ENCODE data around the gene NOS1AP.

DNA sequence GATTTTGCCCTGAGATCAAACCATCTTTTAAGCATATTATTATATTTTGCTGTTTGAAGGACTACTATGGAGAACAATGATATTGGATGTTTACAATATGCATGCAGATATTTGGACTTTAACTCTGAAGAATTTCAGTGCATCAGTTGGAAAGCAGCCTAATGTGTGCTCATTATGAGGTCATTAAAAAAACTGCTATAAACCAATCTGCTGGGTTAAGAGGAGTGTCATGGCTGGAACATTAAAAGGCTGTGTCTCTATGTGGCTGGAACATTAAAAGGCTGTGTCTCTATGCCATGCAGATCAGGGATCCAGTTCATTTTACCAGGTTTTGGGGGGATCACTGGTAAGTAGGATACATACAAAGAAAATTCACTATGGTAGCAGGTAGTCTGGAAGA lies 229.5 kb downstream of the NOS1AP start:
- TF ChIP-seq, protein P1, sequence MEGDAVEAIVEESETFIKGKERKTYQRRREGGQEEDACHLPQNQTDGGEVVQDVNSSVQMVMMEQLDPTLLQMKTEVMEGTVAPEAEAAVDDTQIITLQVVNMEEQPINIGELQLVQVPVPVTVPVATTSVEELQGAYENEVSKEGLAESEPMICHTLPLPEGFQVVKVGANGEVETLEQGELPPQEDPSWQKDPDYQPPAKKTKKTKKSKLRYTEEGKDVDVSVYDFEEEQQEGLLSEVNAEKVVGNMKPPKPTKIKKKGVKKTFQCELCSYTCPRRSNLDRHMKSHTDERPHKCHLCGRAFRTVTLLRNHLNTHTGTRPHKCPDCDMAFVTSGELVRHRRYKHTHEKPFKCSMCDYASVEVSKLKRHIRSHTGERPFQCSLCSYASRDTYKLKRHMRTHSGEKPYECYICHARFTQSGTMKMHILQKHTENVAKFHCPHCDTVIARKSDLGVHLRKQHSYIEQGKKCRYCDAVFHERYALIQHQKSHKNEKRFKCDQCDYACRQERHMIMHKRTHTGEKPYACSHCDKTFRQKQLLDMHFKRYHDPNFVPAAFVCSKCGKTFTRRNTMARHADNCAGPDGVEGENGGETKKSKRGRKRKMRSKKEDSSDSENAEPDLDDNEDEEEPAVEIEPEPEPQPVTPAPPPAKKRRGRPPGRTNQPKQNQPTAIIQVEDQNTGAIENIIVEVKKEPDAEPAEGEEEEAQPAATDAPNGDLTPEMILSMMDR (IDR thresholded peaks at IDR 0.05): no peak
- no peak for TF ChIP-seq ZNF423 (CRISPR knock-in tag; IDR thresholded peaks at IDR 0.05)

Data from WTC11 (cell line).